Measurements from ENCODE around the gene NUDT4.

NUDT4 gene

GRCh38 chr12:93456077-93456476 is 78.4 kb downstream of the NUDT4 start:
- Histone ChIP-seq H3K23ac (ENCODE audit: low read length) (no peak overlapping the region), H3K9ac (ENCODE audit: low read length) (no peak overlapping the region), H3K27ac (ENCODE audit: low read depth, low read length) (no peak overlapping the region), H2AK5ac (ENCODE audit: low read length) (no peak overlapping the region), H3K4ac (ENCODE audit: low read depth, low read length) (no peak overlapping the region), H3K4me2 (ENCODE audit: low read length) (no peak overlapping the region), H3K14ac (ENCODE audit: low read length) (no peak overlapping the region), H2BK5ac (ENCODE audit: low read depth, low read length, poor library complexity) (no peak overlapping the region), H4K91ac (ENCODE audit: low read depth, low read length) (no peak overlapping the region), H2BK12ac (ENCODE audit: low read length) (no peak overlapping the region), H3K4me1 (ENCODE audit: control insufficient read depth in 1 of 2, insufficient read depth in 2 of 2, low read length in 2 of 2) (peaks cover 0 to 6% of the 10 kb centered on the region in 2 experiments), H3K79me1 (ENCODE audit: low read length) (no peaks in the 10 kb centered on the region), H2BK120ac (ENCODE audit: insufficient read depth, low read length, poor library complexity) (no peak overlapping the region), H3K27me3 (ENCODE audit: insufficient read depth, low read length) (no peaks in the 10 kb centered on the region), H4K12ac (ENCODE audit: low read depth, low read length) (no peak overlapping the region), H3K36me3 (ENCODE audit: control insufficient read depth in 1 of 2, insufficient read depth in 2 of 2, low read length in 2 of 2) (no peaks in the 10 kb centered on the region), H2AFZ (ENCODE audit: insufficient read depth, low read length, poor library complexity) (no peak overlapping the region), H4K8ac (ENCODE audit: low read depth, low read length) (no peak overlapping the region), H3K79me2 (ENCODE audit: control insufficient read depth, insufficient read depth, low read length, poor library complexity) (no peaks in the 10 kb centered on the region), H3K4me3 (ENCODE audit: low read depth, low read length) (no peak overlapping the region), H3K9me3 (ENCODE audit: insufficient read depth, low read depth, low read length) (no peaks in the 10 kb centered on the region), H3K18ac (ENCODE audit: low read length) (no peak overlapping the region)
- WGBS (ENCODE audit: extremely low coverage, insufficient coverage, insufficient read length) = no CpG with 5 or more reads among the region's 2 CpGs
- DNase-seq = no peak
